SK-N-SH treated with all-trans-retinoic acid at 6 μM for 48 hours (cell line): ENCODE results near the gene DERA.

Experiments
- ARNTL ChIP-seq: fragments of 450-650 bp; formaldehyde crosslinking; IDR thresholded peaks from 2 replicates; pipeline ENCODE4 v1.5.0; 2020; ENCODE audit warnings: low read depth, mild to moderate bottlenecking, moderate library complexity, borderline replicate concordance
- ESRRG ChIP-seq: fragments of 250-450 bp; sonication (Bioruptor Pico); IDR thresholded peaks from 2 replicates; pipeline ENCODE4 v1.6.1; 2021; ENCODE audit warnings: mild to moderate bottlenecking
- OSR1 ChIP-seq: fragments of 250-450 bp; sonication (Bioruptor Pico); IDR thresholded peaks from 2 replicates; pipeline ENCODE4 v1.8.0; 2022; ENCODE audit warnings: moderate library complexity, mild to moderate bottlenecking, inconsistent platforms
- PPARA ChIP-seq: fragments of 250-450 bp; sonication (Bioruptor Pico); IDR thresholded peaks from 2 replicates; pipeline ENCODE4 v1.5.0; 2020; ENCODE audit warnings: mild to moderate bottlenecking, borderline replicate concordance
- TCF4 ChIP-seq: fragments of 250-450 bp; sonication (Bioruptor Pico); IDR thresholded peaks from 2 replicates; pipeline ENCODE4 v1.8.0; 2021; ENCODE audit warnings: mild to moderate bottlenecking, moderate library complexity, borderline replicate concordance
- TOX ChIP-seq: fragments of 250-450 bp; sonication (Bioruptor Pico); IDR thresholded peaks from 2 replicates; pipeline ENCODE4 v1.8.0; 2021; ENCODE audit warnings: mild to moderate bottlenecking, moderate library complexity, borderline replicate concordance
- ZFP30 ChIP-seq: fragments of 450-650 bp; formaldehyde crosslinking; IDR thresholded peaks from 2 replicates; pipeline ENCODE4 v1.5.0; 2022; ENCODE audit warnings: mild to moderate bottlenecking, moderate library complexity
- ZNF565 ChIP-seq: fragments of 450-650 bp; formaldehyde crosslinking; conservative IDR thresholded peaks from 2 replicates; pipeline ENCODE4 v1.5.0; 2020; ENCODE audit warnings: low read depth, mild to moderate bottlenecking, moderate library complexity
- TF ChIP-seq, protein P1 (sequence below): fragments of 250-450 bp; sonication (Bioruptor Pico); IDR thresholded peaks from 2 replicates; pipeline ENCODE4 v1.8.0; 2020; ENCODE audit warnings: mild to moderate bottlenecking, moderate library complexity, borderline replicate concordance
- TF ChIP-seq, protein P2 (sequence below): fragments of 250-450 bp; sonication (Bioruptor Pico); IDR thresholded peaks from 2 replicates; pipeline ENCODE4 v1.5.1; 2020; ENCODE audit warnings: low read depth, mild to moderate bottlenecking, moderate library complexity
- TF ChIP-seq, protein P3 (sequence below): fragments of 250-450 bp; sonication (Bioruptor Pico); IDR thresholded peaks from 2 replicates; pipeline ENCODE4 v1.5.1; 2021; ENCODE audit warnings: mild to moderate bottlenecking, moderate library complexity

GRCh38 chr12:15863372-15863771 is 47.8 kb upstream of the DERA start:
- TF ChIP-seq TCF4 (no peak), ZNF565 (CRISPR knock-in tag) (no peak), TOX (CRISPR knock-in tag) (no peak), PPARA (CRISPR knock-in tag) (no peak), ARNTL (CRISPR knock-in tag) (no peak), ZFP30 (CRISPR knock-in tag) (no peak), ESRRG (no peak), OSR1 (CRISPR knock-in tag) (no peak)
- TF ChIP-seq, protein P1, sequence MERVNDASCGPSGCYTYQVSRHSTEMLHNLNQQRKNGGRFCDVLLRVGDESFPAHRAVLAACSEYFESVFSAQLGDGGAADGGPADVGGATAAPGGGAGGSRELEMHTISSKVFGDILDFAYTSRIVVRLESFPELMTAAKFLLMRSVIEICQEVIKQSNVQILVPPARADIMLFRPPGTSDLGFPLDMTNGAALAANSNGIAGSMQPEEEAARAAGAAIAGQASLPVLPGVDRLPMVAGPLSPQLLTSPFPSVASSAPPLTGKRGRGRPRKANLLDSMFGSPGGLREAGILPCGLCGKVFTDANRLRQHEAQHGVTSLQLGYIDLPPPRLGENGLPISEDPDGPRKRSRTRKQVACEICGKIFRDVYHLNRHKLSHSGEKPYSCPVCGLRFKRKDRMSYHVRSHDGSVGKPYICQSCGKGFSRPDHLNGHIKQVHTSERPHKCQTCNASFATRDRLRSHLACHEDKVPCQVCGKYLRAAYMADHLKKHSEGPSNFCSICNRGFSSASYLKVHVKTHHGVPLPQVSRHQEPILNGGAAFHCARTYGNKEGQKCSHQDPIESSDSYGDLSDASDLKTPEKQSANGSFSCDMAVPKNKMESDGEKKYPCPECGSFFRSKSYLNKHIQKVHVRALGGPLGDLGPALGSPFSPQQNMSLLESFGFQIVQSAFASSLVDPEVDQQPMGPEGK (CRISPR knock-in tag) = no peak
- TF ChIP-seq, protein P2, sequence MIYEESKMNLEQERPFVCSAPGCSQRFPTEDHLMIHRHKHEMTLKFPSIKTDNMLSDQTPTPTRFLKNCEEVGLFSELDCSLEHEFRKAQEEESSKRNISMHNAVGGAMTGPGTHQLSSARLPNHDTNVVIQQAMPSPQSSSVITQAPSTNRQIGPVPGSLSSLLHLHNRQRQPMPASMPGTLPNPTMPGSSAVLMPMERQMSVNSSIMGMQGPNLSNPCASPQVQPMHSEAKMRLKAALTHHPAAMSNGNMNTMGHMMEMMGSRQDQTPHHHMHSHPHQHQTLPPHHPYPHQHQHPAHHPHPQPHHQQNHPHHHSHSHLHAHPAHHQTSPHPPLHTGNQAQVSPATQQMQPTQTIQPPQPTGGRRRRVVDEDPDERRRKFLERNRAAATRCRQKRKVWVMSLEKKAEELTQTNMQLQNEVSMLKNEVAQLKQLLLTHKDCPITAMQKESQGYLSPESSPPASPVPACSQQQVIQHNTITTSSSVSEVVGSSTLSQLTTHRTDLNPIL (CRISPR knock-in tag) = no peak
- TF ChIP-seq, protein P3, sequence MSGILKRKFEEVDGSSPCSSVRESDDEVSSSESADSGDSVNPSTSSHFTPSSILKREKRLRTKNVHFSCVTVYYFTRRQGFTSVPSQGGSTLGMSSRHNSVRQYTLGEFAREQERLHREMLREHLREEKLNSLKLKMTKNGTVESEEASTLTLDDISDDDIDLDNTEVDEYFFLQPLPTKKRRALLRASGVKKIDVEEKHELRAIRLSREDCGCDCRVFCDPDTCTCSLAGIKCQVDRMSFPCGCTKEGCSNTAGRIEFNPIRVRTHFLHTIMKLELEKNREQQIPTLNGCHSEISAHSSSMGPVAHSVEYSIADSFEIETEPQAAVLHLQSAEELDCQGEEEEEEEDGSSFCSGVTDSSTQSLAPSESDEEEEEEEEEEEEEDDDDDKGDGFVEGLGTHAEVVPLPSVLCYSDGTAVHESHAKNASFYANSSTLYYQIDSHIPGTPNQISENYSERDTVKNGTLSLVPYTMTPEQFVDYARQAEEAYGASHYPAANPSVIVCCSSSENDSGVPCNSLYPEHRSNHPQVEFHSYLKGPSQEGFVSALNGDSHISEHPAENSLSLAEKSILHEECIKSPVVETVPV (CRISPR knock-in tag) = no peak
